Coronary artery (tissue), 2 donors: Measurements from ENCODE around the gene TRAF2.
A peak's percentile ranks its signal among the peaks of the same experiment; 100 is the strongest.

ENCODE experiments used
- DNase-seq: peaks from one replicate; pipeline ENCODE4 v3.0.0-alpha.2; 2017; ENCODE audit warnings: low spot score
- H3K27ac ChIP-seq, 2 donors: fragments of 200-600 bp; sonication (generic); one replicate each; pipeline ENCODE4 v1.5.1; 2016 to 2019
- H3K4me3 ChIP-seq: fragments of 200-600 bp; sonication (generic); 2 replicates; pipeline ENCODE4 v1.5.1; 2016; ENCODE audit warnings: mild to moderate bottlenecking, moderate library complexity
- CTCF ChIP-seq: fragments of 200-600 bp; sonication (generic); IDR thresholded peaks from one replicate; pipeline ENCODE4 v1.5.1; 2019; ENCODE audit warnings: antibody characterized with exemption

The TRAF2 gene

GRCh38 chr9:136921307-136921706 is 35.0 kb downstream of the TRAF2 start:
- DNase-seq = no peak
- Histone ChIP-seq H3K27ac (peak overlapping the region; percentile 35 to 56), H3K4me3 (no peak overlapping the region)
- TF ChIP-seq CTCF = no peak

- Histone ChIP-seq H3K27ac (peak overlapping the region; percentile 35 to 56), H3K4me3 (no peak overlapping the region)
- no peak for TF ChIP-seq CTCF
- DNase-seq = no peak
Observed at GRCh38 chr9:136921718-136922117, 35.4 kb downstream of the TRAF2 start.

DNA sequence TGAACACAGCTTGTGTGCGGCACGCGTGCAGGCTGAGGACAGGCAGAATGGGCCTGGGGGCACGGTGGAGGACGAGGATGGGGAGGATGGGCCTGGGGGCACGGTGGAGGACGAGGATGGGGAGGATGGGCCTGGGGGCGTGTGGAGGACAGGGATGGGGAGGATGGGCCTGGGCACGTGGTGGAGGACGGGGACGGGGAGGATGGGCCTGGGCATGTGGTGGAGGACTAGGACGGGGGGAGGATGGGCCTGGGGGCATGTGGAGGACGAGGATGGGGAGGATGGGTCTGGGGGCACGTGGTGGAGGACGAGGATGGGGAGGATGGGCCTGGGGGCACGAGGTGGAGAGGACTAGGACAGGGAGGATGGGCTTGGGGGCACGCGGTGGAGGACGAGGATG is 36.2 kb downstream of the TRAF2 start:
- DNase-seq = no peak
- Histone ChIP-seq H3K4me3 (no peak overlapping the region), H3K27ac (peak overlapping the region; percentile 35 to 56)
- no peak for TF ChIP-seq CTCF

DNA sequence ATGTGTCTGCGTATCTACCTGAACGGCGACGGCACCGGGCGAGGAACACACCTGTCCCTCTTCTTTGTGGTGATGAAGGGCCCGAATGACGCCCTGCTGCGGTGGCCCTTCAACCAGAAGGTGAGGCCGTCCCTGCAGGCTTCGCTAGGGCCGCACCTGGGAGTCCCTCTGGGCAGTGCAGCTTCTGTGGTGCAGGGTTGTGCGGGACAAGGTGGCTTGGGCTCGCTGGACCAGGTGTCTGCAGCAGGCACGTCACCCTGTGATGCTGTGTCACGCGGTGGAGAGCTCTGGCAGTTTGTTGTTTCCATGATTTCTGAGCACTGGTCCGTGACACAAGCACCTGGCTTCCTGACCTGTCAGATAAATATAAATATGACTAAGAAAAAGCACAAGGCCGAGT is 37.6 kb downstream of the TRAF2 start:
- H3K27ac ChIP-seq = no peak overlapping the region
- TF ChIP-seq CTCF = no peak
- H3K4me3 ChIP-seq = no peak overlapping the region
- DNase-seq = no peak

- H3K27ac ChIP-seq = peak overlapping the region in 1 of 2 donors; percentile 50
- no peak for TF ChIP-seq CTCF
- no peak overlapping the region for H3K4me3 ChIP-seq
- DNase-seq = no peak
Observed at GRCh38 chr9:136925414-136926153, 39.3 kb downstream of the TRAF2 start.

DNA sequence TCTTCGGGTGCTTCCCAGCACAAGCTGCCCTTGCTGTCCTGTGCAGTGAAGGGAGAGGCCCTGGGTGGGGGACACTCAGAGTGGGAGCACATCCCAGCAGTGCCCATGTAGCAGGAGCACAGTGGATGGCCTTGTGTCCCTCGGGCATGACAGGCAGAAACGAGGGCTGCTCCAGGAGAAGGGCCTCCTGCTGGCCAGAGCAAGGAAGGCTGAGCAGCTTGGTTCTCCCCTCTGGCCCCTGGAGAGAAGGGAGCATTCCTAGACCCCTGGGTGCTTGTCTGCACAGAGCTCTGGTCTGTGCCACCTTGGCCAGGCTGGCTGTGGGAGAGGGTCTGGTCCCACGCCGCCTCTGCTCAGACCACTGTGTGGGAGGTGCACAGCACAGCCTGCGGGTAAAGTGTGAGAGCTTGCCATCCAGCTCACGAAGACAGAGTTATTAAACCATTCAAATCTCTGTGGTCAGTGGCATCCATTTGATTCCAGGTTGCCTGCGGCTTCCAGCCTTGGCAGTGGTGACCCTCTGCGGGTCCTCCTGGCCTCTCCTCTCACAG is 39.9 kb downstream of the TRAF2 start:
- DNase-seq = no peak
- no peak for TF ChIP-seq CTCF
- Histone ChIP-seq H3K27ac (no peak overlapping the region), H3K4me3 (no peak overlapping the region)

- TF ChIP-seq CTCF = no peak
- no peak for DNase-seq
- Histone ChIP-seq H3K27ac (no peak overlapping the region), H3K4me3 (no peak overlapping the region)
Observed at GRCh38 chr9:136926749-136927148, 40.4 kb downstream of the TRAF2 start.
